ENCODE measurements around the gene DNAJB5. TPM values are rescaled to one million over a fixed set of nuclear protein-coding genes. Genes with fewer than 3 reads are reported as not detected.

The DNAJB5 gene
- total RNA-seq, 2 experiments from 2014 or later: 2.7 to 2.8 TPM

DNA sequence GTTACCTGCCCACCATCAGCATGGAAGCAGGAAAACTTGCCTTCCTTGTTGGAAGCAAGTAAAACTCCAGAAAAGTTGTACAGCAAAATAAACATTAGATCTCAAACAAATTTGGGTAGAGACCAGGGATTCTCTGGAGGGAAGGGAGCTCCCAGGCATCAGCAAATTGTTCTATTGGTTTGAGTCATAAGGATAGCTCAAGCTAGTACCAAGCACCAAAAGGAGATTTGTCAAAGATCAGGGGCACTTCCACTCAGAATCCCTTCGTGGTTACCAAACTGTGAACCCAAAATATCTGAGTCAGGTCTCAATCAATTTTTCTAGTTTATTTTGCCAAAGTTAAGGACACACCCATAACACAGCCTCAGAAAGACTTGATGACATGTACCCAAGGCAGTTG, 37.8 kb downstream of the DNAJB5 start:
- no peak overlapping the region for H3K27ac Mint-ChIP-seq
- Histone ChIP-seq H3K27me3 (ENCODE audit: control insufficient read depth in 1 of 2, insufficient read depth in 2 of 2, low read length in 2 of 2) (no peaks in the 10 kb centered on the region), H3K9me3 (ENCODE audit: control insufficient read depth in 1 of 2, insufficient read depth in 1 of 2, low read length in 2 of 2) (no peaks in the 10 kb centered on the region), H3K27ac (ENCODE audit: low read depth in 1 of 2, low read length in 2 of 2) (no peak overlapping the region), H3K36me3 (ENCODE audit: insufficient read depth, low read length) (peaks cover 1% of the 10 kb centered on the region), H3K4me1 (ENCODE audit: insufficient read depth, low read length) (no peaks in the 10 kb centered on the region), H3K4me3 (ENCODE audit: low read length) (no peak overlapping the region)
- POLR2A ChIA-PET: no interaction called here
- ATAC-seq (ENCODE audit: poor library complexity) (no peak), DNase-seq (no peak)
- no peaks in the 10 kb centered on the region for H3K9me3 Mint-ChIP-seq
- peaks cover 6% of the 10 kb centered on the region for H3K4me1 Mint-ChIP-seq (ENCODE audit: low read depth)
- CTCF ChIA-PET: interaction anchor here (1.0 kb wide), 1 partner anchor 24 kb away, joined by 4 read pairs; no protein-coding TSS in a partner anchor
- H3K36me3 Mint-ChIP-seq (ENCODE audit: low read depth): no peaks in the 10 kb centered on the region
- no peaks in the 10 kb centered on the region for H3K27me3 Mint-ChIP-seq
- TF ChIP-seq, protein P1, sequence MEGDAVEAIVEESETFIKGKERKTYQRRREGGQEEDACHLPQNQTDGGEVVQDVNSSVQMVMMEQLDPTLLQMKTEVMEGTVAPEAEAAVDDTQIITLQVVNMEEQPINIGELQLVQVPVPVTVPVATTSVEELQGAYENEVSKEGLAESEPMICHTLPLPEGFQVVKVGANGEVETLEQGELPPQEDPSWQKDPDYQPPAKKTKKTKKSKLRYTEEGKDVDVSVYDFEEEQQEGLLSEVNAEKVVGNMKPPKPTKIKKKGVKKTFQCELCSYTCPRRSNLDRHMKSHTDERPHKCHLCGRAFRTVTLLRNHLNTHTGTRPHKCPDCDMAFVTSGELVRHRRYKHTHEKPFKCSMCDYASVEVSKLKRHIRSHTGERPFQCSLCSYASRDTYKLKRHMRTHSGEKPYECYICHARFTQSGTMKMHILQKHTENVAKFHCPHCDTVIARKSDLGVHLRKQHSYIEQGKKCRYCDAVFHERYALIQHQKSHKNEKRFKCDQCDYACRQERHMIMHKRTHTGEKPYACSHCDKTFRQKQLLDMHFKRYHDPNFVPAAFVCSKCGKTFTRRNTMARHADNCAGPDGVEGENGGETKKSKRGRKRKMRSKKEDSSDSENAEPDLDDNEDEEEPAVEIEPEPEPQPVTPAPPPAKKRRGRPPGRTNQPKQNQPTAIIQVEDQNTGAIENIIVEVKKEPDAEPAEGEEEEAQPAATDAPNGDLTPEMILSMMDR (IDR thresholded peaks at IDR 0.05): no peak
- intact Hi-C loops (cut with DNase I, micrococcal nuclease): no loop called here
- H3K4me3 Mint-ChIP-seq: no peak overlapping the region

DNA sequence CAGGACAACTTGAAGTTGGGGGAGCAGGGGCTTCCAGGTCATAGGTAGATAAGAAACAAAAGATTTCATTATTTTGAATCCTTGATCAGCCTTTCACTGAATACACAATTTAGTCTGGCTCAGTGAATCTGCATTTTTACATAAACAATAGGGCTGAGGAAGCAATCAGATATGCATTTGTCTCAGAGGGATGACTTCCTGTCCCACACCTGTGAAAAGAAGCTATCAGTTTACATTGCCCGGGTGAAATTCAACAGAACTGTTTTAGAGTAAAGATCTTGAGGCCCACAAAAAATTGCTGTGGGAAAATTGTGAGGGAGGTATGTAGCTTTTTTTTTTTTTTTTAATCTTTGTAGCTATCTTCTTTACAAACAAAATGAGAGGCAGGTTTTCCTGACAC, 38.3 kb downstream of the DNAJB5 start:
- CTCF ChIA-PET: interaction anchor here (1.0 kb wide), 1 partner anchor 23 kb away, joined by 4 read pairs; no protein-coding TSS in a partner anchor
- Histone ChIP-seq H3K36me3 (ENCODE audit: insufficient read depth, low read length) (no peaks in the 10 kb centered on the region), H3K27ac (ENCODE audit: low read depth in 1 of 2, low read length in 2 of 2) (no peak overlapping the region), H3K9me3 (ENCODE audit: control insufficient read depth in 1 of 2, insufficient read depth in 1 of 2, low read length in 2 of 2) (no peaks in the 10 kb centered on the region), H3K27me3 (ENCODE audit: control insufficient read depth in 1 of 2, insufficient read depth in 2 of 2, low read length in 2 of 2) (no peaks in the 10 kb centered on the region), H3K4me3 (ENCODE audit: low read length) (no peak overlapping the region), H3K4me1 (ENCODE audit: insufficient read depth, low read length) (no peaks in the 10 kb centered on the region)
- DNase-seq: no peak
- no peaks in the 10 kb centered on the region for H3K9me3 Mint-ChIP-seq
- TF ChIP-seq, protein P1 (IDR thresholded peaks at IDR 0.05): no peak
- no peak overlapping the region for H3K4me3 Mint-ChIP-seq
- peaks cover 6% of the 10 kb centered on the region for H3K4me1 Mint-ChIP-seq (ENCODE audit: low read depth)
- H3K27me3 Mint-ChIP-seq: no peaks in the 10 kb centered on the region
- H3K36me3 Mint-ChIP-seq (ENCODE audit: low read depth): no peaks in the 10 kb centered on the region
- POLR2A ChIA-PET: interaction anchor here (0.7 kb wide), 1 partner anchor 39 kb away, joined by 3 read pairs; no protein-coding TSS in a partner anchor
- H3K27ac Mint-ChIP-seq: no peak overlapping the region
- no peak for ATAC-seq (ENCODE audit: poor library complexity)
- intact Hi-C loops (cut with DNase I, micrococcal nuclease): no loop called here

DNA sequence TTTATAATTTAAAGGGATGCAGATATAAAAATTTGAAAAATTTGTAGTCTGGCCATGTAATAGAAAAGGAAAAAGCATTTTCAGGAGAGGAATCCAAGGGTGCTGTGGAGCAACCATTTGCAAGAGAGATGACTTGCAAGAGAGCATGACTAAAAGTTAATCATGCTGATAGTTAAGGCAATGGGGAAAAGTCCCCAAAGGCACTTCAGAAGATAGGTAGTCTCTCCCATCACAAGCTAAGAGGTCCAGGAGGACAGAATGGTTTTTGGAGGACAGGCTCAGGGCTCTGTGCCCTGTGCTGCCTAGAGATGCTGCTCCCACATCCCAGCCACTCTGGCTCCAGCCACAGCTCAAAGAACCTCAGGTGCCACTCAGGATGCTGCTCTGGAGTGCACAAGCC, 38.8 kb downstream of the DNAJB5 start:
- H3K27me3 Mint-ChIP-seq: no peaks in the 10 kb centered on the region
- no peaks in the 10 kb centered on the region for H3K9me3 Mint-ChIP-seq
- TF ChIP-seq, protein P1 (IDR thresholded peaks at IDR 0.05): no peak
- H3K9me3 ChIP-seq (ENCODE audit: control insufficient read depth in 1 of 2, insufficient read depth in 1 of 2, low read length in 2 of 2): no peaks in the 10 kb centered on the region
- H3K27ac ChIP-seq (ENCODE audit: low read depth in 1 of 2, low read length in 2 of 2): no peak overlapping the region
- DNase-seq (no peak), ATAC-seq (ENCODE audit: poor library complexity) (no peak)
- H3K36me3 ChIP-seq (ENCODE audit: insufficient read depth, low read length): no peaks in the 10 kb centered on the region
- no peaks in the 10 kb centered on the region for H3K4me1 ChIP-seq (ENCODE audit: insufficient read depth, low read length)
- H3K36me3 Mint-ChIP-seq (ENCODE audit: low read depth): no peaks in the 10 kb centered on the region
- H3K27me3 ChIP-seq (ENCODE audit: control insufficient read depth in 1 of 2, insufficient read depth in 2 of 2, low read length in 2 of 2): no peaks in the 10 kb centered on the region
- H3K4me3 Mint-ChIP-seq: no peak overlapping the region
- H3K4me1 Mint-ChIP-seq (ENCODE audit: low read depth): peaks cover 4% of the 10 kb centered on the region
- ChIA-PET CTCF (interaction anchor here (1.0 kb wide), 1 partner anchor 23 kb away, joined by 4 read pairs; no protein-coding TSS in a partner anchor), POLR2A (interaction anchor here (0.7 kb wide), 1 partner anchor 39 kb away, joined by 3 read pairs; no protein-coding TSS in a partner anchor)
- no peak overlapping the region for H3K4me3 ChIP-seq (ENCODE audit: low read length)
- intact Hi-C loops (cut with DNase I, micrococcal nuclease): no loop called here
- H3K27ac Mint-ChIP-seq: no peak overlapping the region

All from CD4-positive, alpha-beta T cell (primary cell).